Prostate gland (tissue), 1 donor: ENCODE results near the gene TRIM24.

Source experiments
- POLR2A ChIP-seq: fragments of 450-650 bp; IDR thresholded peaks from one replicate; pipeline ENCODE4 v1.6.1; 2016; ENCODE audit warnings: antibody characterized with exemption, mild to moderate bottlenecking
- POLR2AphosphoS5 ChIP-seq: sonication (generic); formaldehyde crosslinking; IDR thresholded peaks from one replicate; pipeline ENCODE4 v1.6.1; 2017; ENCODE audit warnings: antibody characterized with exemption

DNA sequence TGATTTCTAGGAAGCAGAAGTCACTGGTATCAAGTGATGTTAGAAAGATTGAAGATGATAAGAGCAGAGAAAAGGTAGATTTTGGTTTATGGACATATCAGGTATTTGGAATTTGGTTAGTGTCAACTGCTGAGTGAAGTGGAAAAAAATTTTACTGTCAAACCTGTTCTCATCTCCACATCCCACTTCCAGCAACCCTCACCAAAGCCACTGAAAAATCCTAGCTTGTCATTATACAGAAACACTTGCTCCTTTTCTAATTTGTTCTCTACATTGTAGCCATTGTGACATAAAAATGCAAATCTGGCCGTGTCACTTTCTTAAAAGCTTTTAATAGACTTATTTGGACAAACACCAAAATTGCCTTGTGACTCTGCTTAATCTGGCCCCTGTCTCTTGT, 54.0 kb downstream of the TRIM24 start:
- no peak for TF ChIP-seq POLR2A
- no peak for TF ChIP-seq POLR2AphosphoS5
